OCI-LY7 (cell line): Measurements from ENCODE around the gene LGALS3. TPM values are rescaled to one million over a fixed set of nuclear protein-coding genes. Genes with fewer than 3 reads are reported as not detected.

Source experiments
- BruUV-seq: library from RNA; stranded (reverse); fragments of 400-500 nt; replicated peaks from 2 replicates; lab custom pipeline; 2021; lab: Mats Ljungman, UMichigan
- CTCF ChIA-PET: fragments of 300-600 bp; sonication (Branson Sonifier 250); formaldehyde crosslinking; loops from one replicate; lab custom pipeline; 2022; ENCODE audit warnings: antibody characterized with exemption; ENCODE audit not compliant: unreplicated experiment; lab: Charles Lee
- POLR2A ChIA-PET: fragments of 300-600 bp; sonication (Branson Sonifier 250); formaldehyde crosslinking; loops from one replicate; lab custom pipeline; 2022; ENCODE audit warnings: antibody characterized with exemption; lab: Charles Lee
- DNase-seq: peaks from one replicate; pipeline ENCODE4 v3.0.0-alpha.2; 2015; ENCODE audit warnings: low spot score
- H2AFZ ChIP-seq: fragments of 200-600 bp; sonication (generic), shearing (Covaris generic); 2 replicates; pipeline ENCODE4 v1.6.1; 2014; ENCODE audit warnings: mild to moderate bottlenecking, antibody characterized with exemption, low read length, moderate library complexity
- H3K27ac ChIP-seq: fragments of 200-600 bp; sonication (generic); 2 replicates; pipeline ENCODE4 v1.5.1; 2014; ENCODE audit warnings: mixed run types, low read depth, mild to moderate bottlenecking, moderate library complexity, low read length, inconsistent platforms; ENCODE audit not compliant: poor library complexity, severe bottlenecking
- H3K36me3 ChIP-seq: fragments of 200-600 bp; sonication (generic); 2 replicates; pipeline ENCODE4 v1.6.1; 2014; ENCODE audit warnings: mild to moderate bottlenecking, antibody characterized with exemption, low read length, moderate library complexity, mixed read lengths; ENCODE audit not compliant: insufficient read depth
- H3K4me1 ChIP-seq: fragments of 200-600 bp; sonication (generic); 2 replicates; pipeline ENCODE4 v1.5.1; 2014; ENCODE audit warnings: mild to moderate bottlenecking, low read length; ENCODE audit not compliant: insufficient read depth, poor library complexity, severe bottlenecking
- H3K4me2 ChIP-seq: fragments of 200-600 bp; sonication (generic); 2 replicates; pipeline ENCODE4 v1.6.1; 2014; ENCODE audit warnings: mild to moderate bottlenecking, low read length
- H3K4me3 ChIP-seq: fragments of 200-600 bp; sonication (generic); 2 replicates; pipeline ENCODE4 v1.5.1; 2014; ENCODE audit warnings: mild to moderate bottlenecking, low read depth, low read length; ENCODE audit not compliant: poor library complexity, severe bottlenecking
- H3K79me2 ChIP-seq: fragments of 200-600 bp; sonication (generic); 2 replicates; pipeline ENCODE4 v1.6.1; 2016; ENCODE audit warnings: low read depth, mild to moderate bottlenecking, low read length, moderate library complexity, mixed read lengths; ENCODE audit not compliant: insufficient read depth
- H3K9me2 ChIP-seq: fragments of 200-600 bp; sonication (generic); 2 replicates; pipeline ENCODE4 v1.6.1; 2016; ENCODE audit warnings: mild to moderate bottlenecking, low read length, mixed read lengths; ENCODE audit not compliant: insufficient read depth
- H3K9me3 ChIP-seq: fragments of 200-600 bp; sonication (generic); 2 replicates; pipeline ENCODE4 v1.6.1; 2014; ENCODE audit warnings: mild to moderate bottlenecking, mixed run types, low read length, mixed read lengths
- H4K20me1 ChIP-seq: fragments of 200-600 bp; sonication (generic); 2 replicates; pipeline ENCODE4 v1.6.1; 2014; ENCODE audit warnings: mild to moderate bottlenecking, antibody characterized with exemption, low read length, moderate library complexity, mixed read lengths; ENCODE audit not compliant: insufficient read depth
- CTCF ChIP-seq: fragments of 200-600 bp; sonication (generic); conservative IDR thresholded peaks from 2 replicates; pipeline ENCODE4 v1.5.1; 2014; ENCODE audit warnings: mild to moderate bottlenecking, antibody characterized with exemption, low read length, moderate library complexity, mixed read lengths
- EZH2phosphoT487 ChIP-seq: fragments of 200-600 bp; sonication (generic); IDR thresholded peaks from 2 replicates; pipeline ENCODE4 v1.6.1; 2018; ENCODE audit warnings: low read depth, borderline replicate concordance, mild to moderate bottlenecking, mixed run types, antibody characterized with exemption, low read length, moderate library complexity, mixed read lengths
- intact Hi-C: fragments of 100-400 bp; cut with micrococcal nuclease; formaldehyde crosslinking; loops from one replicate; pipeline ENCODE4 v1.10.0; 2022; ENCODE audit not compliant: unreplicated experiment
- total RNA-seq, 2 experiments: library from RNA; depleted of rRNA in 1 of 2; stranded (reverse); fragments of >200 nt in 1 of 2; shearing (Covaris generic) in 1 of 2; gene quantifications; 2 replicates each; pipeline ENCODE4 v1.2.3, GENCODE V29; 2014 to 2022

The LGALS3 gene
- total RNA-seq, 2 experiments from 2014 or later: not detected

- ChIA-PET POLR2A (interaction anchor here (0.9 to 1.1 kb wide), 2 partner anchors 8 to 23 kb away, joined by 4 read pairs; no protein-coding TSS in a partner anchor), CTCF (interaction anchor here (1.0 kb wide), 1 partner anchor 29 kb away, joined by 3 read pairs; no protein-coding TSS in a partner anchor)
- intact Hi-C loops: loop anchor here (5.0 kb wide), 1 partner anchor 44 kb away; no protein-coding TSS in a partner anchor
- TF ChIP-seq EZH2phosphoT487 (no peak), CTCF (no peak)
- no peaks in the 10 kb centered on the region for H3K79me2 ChIP-seq
- no peak overlapping the region for H3K27ac ChIP-seq
- H3K36me3 ChIP-seq: peaks cover 12% of the 10 kb centered on the region
- no TSS peak for BruUV-seq
- H3K4me3 ChIP-seq: no peak overlapping the region
- no peak overlapping the region for H2AFZ ChIP-seq
- DNase-seq: peak; percentile 19
- no peaks in the 10 kb centered on the region for H3K9me3 ChIP-seq
- H4K20me1 ChIP-seq: no peaks in the 10 kb centered on the region
- no peaks in the 10 kb centered on the region for H3K9me2 ChIP-seq
- no peak overlapping the region for H3K4me2 ChIP-seq
- no peaks in the 10 kb centered on the region for H3K4me1 ChIP-seq
Observed at GRCh38 chr14:55131370-55132137, 2.5 kb downstream of the LGALS3 start.

GRCh38 chr14:55133416-55133815, 4.4 kb downstream of the LGALS3 start:
- Histone ChIP-seq H3K27ac (no peak overlapping the region), H3K4me1 (no peaks in the 10 kb centered on the region), H4K20me1 (no peaks in the 10 kb centered on the region), H3K4me3 (no peak overlapping the region), H3K9me2 (no peaks in the 10 kb centered on the region), H3K4me2 (no peak overlapping the region), H3K79me2 (no peaks in the 10 kb centered on the region), H2AFZ (no peak overlapping the region), H3K9me3 (no peaks in the 10 kb centered on the region), H3K36me3 (peaks cover 16% of the 10 kb centered on the region)
- intact Hi-C loops: loop anchor here (5.0 kb wide), 1 partner anchor 46 kb away; no protein-coding TSS in a partner anchor
- POLR2A ChIA-PET: interaction anchor here (1.4 kb wide), 1 partner anchor 14 kb away, joined by 3 read pairs; no protein-coding TSS in a partner anchor
- TF ChIP-seq EZH2phosphoT487 (no peak), CTCF (no peak)
- CTCF ChIA-PET: no interaction called here
- no peak for DNase-seq
- BruUV-seq: no TSS peak

DNA sequence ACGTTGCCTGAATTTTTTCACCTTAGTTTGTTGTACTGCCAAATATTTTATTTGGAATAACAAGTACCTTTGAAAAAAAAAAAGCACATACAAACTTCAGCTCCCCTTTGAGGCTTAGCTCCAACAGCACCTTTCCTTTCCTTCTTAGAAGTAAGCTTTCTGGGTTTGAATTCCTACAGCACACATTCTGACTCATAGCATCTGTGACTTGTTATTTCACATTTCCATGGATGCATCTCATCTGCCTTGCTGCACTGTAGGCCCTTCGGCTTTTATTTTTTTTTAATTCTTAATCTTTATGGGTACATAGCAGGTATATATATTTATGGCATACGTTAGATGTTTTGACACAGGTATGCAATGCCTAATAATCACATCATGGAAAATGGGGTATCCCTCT, 7.2 kb downstream of the LGALS3 start:
- Histone ChIP-seq H3K9me3 (no peaks in the 10 kb centered on the region), H3K27ac (no peak overlapping the region), H4K20me1 (no peaks in the 10 kb centered on the region), H3K79me2 (no peaks in the 10 kb centered on the region), H3K36me3 (peaks cover 44% of the 10 kb centered on the region), H3K4me2 (no peak overlapping the region), H2AFZ (no peak overlapping the region), H3K9me2 (no peaks in the 10 kb centered on the region), H3K4me1 (no peaks in the 10 kb centered on the region), H3K4me3 (no peak overlapping the region)
- TF ChIP-seq EZH2phosphoT487: no peak
- TF ChIP-seq CTCF: no peak
- no TSS peak for BruUV-seq
- ChIA-PET POLR2A (no interaction called here), CTCF (no interaction called here)
- no peak for DNase-seq
- intact Hi-C loops: no loop called here
